GM12878 (cell line): ENCODE measurements around the gene TBC1D22B. TPM values are rescaled to one million over a fixed set of nuclear protein-coding genes. Genes with fewer than 3 reads are reported as not detected.

Experiments used
- ATAC-seq: fragments of 200-7000 bp; cut with Tn5 transposase; 3 replicates; pipeline ENCODE4 v1.9.1; 2020; ENCODE audit warnings: mild to moderate bottlenecking, moderate library complexity
- BruUV-seq: library from RNA; stranded (reverse); fragments of 400-500 nt; replicated peaks from 2 replicates; lab custom pipeline; 2021; lab: Mats Ljungman, UMichigan
- CTCF ChIA-PET: fragments of 300-600 bp; sonication (Branson Sonifier 250); formaldehyde crosslinking; extraction: SDS; loops from one replicate; lab custom pipeline; 2021; ENCODE audit warnings: inconsistent platforms; lab: Yijun Ruan, JAX
- POLR2A ChIA-PET: fragments of 350-600 bp; formaldehyde crosslinking; extraction: SDS; loops from one replicate; lab custom pipeline; 2021; ENCODE audit warnings: inconsistent platforms; lab: Charles Lee
- RAD21 ChIA-PET: fragments of 300-600 bp; sonication (Branson Sonifier 250); formaldehyde crosslinking; loops from one replicate; lab custom pipeline; 2023; ENCODE audit warnings: antibody characterized with exemption; ENCODE audit not compliant: unreplicated experiment; lab: Charles Lee
- SMC1A ChIA-PET: fragments of 300-600 bp; sonication (Branson Sonifier 250); formaldehyde crosslinking; loops from one replicate; lab custom pipeline; 2023; ENCODE audit not compliant: unreplicated experiment, uncharacterized antibody; lab: Charles Lee
- DNase-seq: peaks from one replicate; pipeline ENCODE4 v3.0.0-alpha.2; 2011; ENCODE audit warnings: low read depth, low spot score
- FAIRE-seq: peaks from 3 replicates; lab custom pipeline; 2011; peaks lifted over from hg19 to GRCh38; lab: Jason Lieb, UNC
- H2AFZ ChIP-seq: 2 replicates; pipeline ENCODE4 v1.6.0; 2011; ENCODE audit warnings: low read depth, low read length, control low read depth; ENCODE audit not compliant: control insufficient read depth
- H3K27ac ChIP-seq: 2 replicates; pipeline ENCODE4 v1.5.1; 2011; ENCODE audit warnings: control low read depth; ENCODE audit not compliant: control insufficient read depth, insufficient read depth
- H3K27me3 ChIP-seq, 2 experiments: replicated peaks in 1 of 2; 2 replicates each; pipeline versions ENCODE4 v1.6.0 to v1.6.1; 2011; ENCODE audit warnings: low read length in 1 of 2; ENCODE audit not compliant: control insufficient read depth in 2 of 2, insufficient read depth in 2 of 2
- H3K36me3 ChIP-seq, 2 experiments: 2 replicates each; pipeline ENCODE4 v1.5.1; 2011; ENCODE audit warnings: low read length in 1 of 2; ENCODE audit not compliant: control insufficient read depth in 2 of 2, insufficient read depth in 2 of 2
- H3K4me1 ChIP-seq: 2 replicates; pipeline ENCODE4 v1.6.1; 2011; ENCODE audit warnings: mild to moderate bottlenecking, low read length, moderate library complexity, mixed read lengths; ENCODE audit not compliant: control insufficient read depth, insufficient read depth
- H3K4me2 ChIP-seq: 2 replicates; pipeline ENCODE4 v1.6.0; 2011; ENCODE audit warnings: control low read depth; ENCODE audit not compliant: control insufficient read depth, insufficient read depth
- H3K4me3 ChIP-seq: fragments of 200-600 bp; sonication (generic); 2 replicates; pipeline ENCODE4 v1.5.1; 2016
- H3K79me2 ChIP-seq: 2 replicates; pipeline ENCODE4 v1.6.0; 2011; ENCODE audit warnings: low read length; ENCODE audit not compliant: control insufficient read depth, insufficient read depth
- H3K9ac ChIP-seq: 2 replicates; pipeline ENCODE4 v1.8.0; 2011; ENCODE audit warnings: low read length, control low read depth, mixed read lengths; ENCODE audit not compliant: control insufficient read depth, insufficient read depth
- H3K9me3 ChIP-seq: replicated peaks from 3 replicates; pipeline ENCODE4 v1.5.1; 2011; ENCODE audit warnings: mild to moderate bottlenecking, low read length; ENCODE audit not compliant: control insufficient read depth, insufficient read depth
- H4K20me1 ChIP-seq: 2 replicates; pipeline ENCODE4 v1.6.0; 2011; ENCODE audit not compliant: control insufficient read depth, insufficient read depth
- ASH2L ChIP-seq: fragments of 300-600, 200-600 bp; sonication (generic); IDR thresholded peaks from 2 replicates; pipeline ENCODE4 v1.6.1; 2017; ENCODE audit warnings: low read depth, mild to moderate bottlenecking, borderline replicate concordance
- FOS ChIP-seq: IDR thresholded peaks from 3 replicates; pipeline ENCODE4 v1.6.1; 2011; ENCODE audit warnings: borderline replicate concordance; ENCODE audit not compliant: insufficient read length; ENCODE audit errors: extremely low read depth
- PAX5 ChIP-seq: IDR thresholded peaks from 2 replicates; pipeline ENCODE4 v1.6.1; 2011; ENCODE audit warnings: low read depth, low read length, borderline replicate concordance
- PKNOX1 ChIP-seq: fragments of 450-650 bp; IDR thresholded peaks from 2 replicates; pipeline ENCODE4 v1.6.1; 2016; ENCODE audit warnings: mild to moderate bottlenecking
- SIN3A ChIP-seq: IDR thresholded peaks from 2 replicates; pipeline ENCODE4 v1.6.1; 2012; ENCODE audit warnings: low read depth, low read length, improper control_type of control experiment
- TCF7 ChIP-seq: IDR thresholded peaks from 2 replicates; pipeline ENCODE4 v1.6.1; 2014; ENCODE audit warnings: antibody characterized with exemption, borderline replicate concordance
- ZBTB4 ChIP-seq: fragments of 450-650 bp; formaldehyde crosslinking; IDR thresholded peaks from 2 replicates; pipeline ENCODE4 v1.4.0; 2022; ENCODE audit warnings: mild to moderate bottlenecking, moderate library complexity
- WGBS: methylation state at CpG from one replicate; pipeline ENCODE4 v1.1.6; 2016; ENCODE audit warnings: low lambda C conversion rate; ENCODE audit not compliant: insufficient replicate concordance, insufficient coverage; ENCODE audit errors: missing lambda C conversion rate; 5-methylcytosine and 5-hydroxymethylcytosine counted together
- in situ Hi-C: fragments of 300-500 bp; cut with MboI; formaldehyde crosslinking; loops from 9 replicates; pipeline ENCODE4 v1.14.3; 2018; ENCODE audit warnings: mixed read lengths
- intact Hi-C: fragments of 100-400 bp; cut with micrococcal nuclease; formaldehyde crosslinking; loops from one replicate; pipeline ENCODE4 v1.14.2; 2022; ENCODE audit not compliant: unreplicated experiment
- polyA plus RNA-seq, 11 experiments: library from polyadenylated mRNA; depleted of rRNA in 4 of 11; unstranded in 6 of 11; stranded (reverse) in 5 of 11; fragments of >200 nt; fragmentation: Nextera tagmentation in 4 of 11; fragmentation: Illumina TruSeq in 1 of 11; extraction: Ambion mirVana in 4 of 11; extraction: Trizol in 1 of 11; gene quantifications; 1 replicate in 1 of 11; 2 replicates in 10 of 11; pipeline versions ENCODE4 v1.2.1 to v1.2.3, GENCODE V29; 2011 to 2016; ENCODE audit warnings: inconsistent platforms in 2 of 11, missing spikeins in 2 of 11, low read depth in 1 of 11
- total RNA-seq, 4 experiments: library from RNA; depleted of rRNA in 3 of 4; stranded (reverse); fragments of >200 nt in 3 of 4; fragmentation: Illumina TruSeq in 1 of 4; extraction: Trizol in 1 of 4; gene quantifications; 2 replicates each; pipeline versions ENCODE4 v1.2.1 to v1.2.3, GENCODE V29; 2013 to 2021

TBC1D22B gene
- total and polyA plus RNA-seq, 10 of the 15 experiments (the other 5 are each of a cell fraction or from before 2014, with no cell fraction given), result 3.4 to 18.7 (median 14.1) TPM

GRCh38 chr6:37261198-37261597 lies 3.6 kb downstream of the TBC1D22B start:
- no peak for ATAC-seq

More at GRCh38 chr6:37261198-37261597, 3.6 kb downstream of the TBC1D22B start:
- no peak for DNase-seq
- CTCF ChIA-PET, result interaction anchor here (0.6 to 1.0 kb wide), 5 partner anchors 13 to 532 kb away, joined by 3 to 4 read pairs (median 3); no protein-coding TSS in a partner anchor
- Histone ChIP-seq H3K9ac (no peak overlapping the region), H2AFZ (no peak overlapping the region), H3K9me3 (no peaks in the 10 kb centered on the region; the same call in 2 of the 3 replicates), H3K79me2 (peaks cover 51% of the 10 kb centered on the region), H3K36me3 (no peaks in the 10 kb centered on the region), H3K4me1 (peaks cover 11% of the 10 kb centered on the region), H3K4me2 (peak overlapping the region; percentile 31), H3K4me3 (peak overlapping the region; percentile 43; the same call in 1 of the 2 replicates), H4K20me1 (no peaks in the 10 kb centered on the region), H3K27ac (no peak overlapping the region; the same call in none of the 2 replicates), H3K27me3 (no peaks in the 10 kb centered on the region)
- in situ Hi-C loops (no loop called here), intact Hi-C loops (no loop called here)
- no TSS peak for BruUV-seq
- WGBS, result 84% methylated on average over 4 of the region's 5 CpGs
- RAD21 ChIA-PET, result interaction anchor here (0.6 to 2.2 kb wide), 4 partner anchors 24 to 254 kb away, joined by 3 to 7 read pairs (median 4); no protein-coding TSS in a partner anchor
- SMC1A ChIA-PET, result interaction anchor here (0.5 to 1.1 kb wide), 6 partner anchors 15 to 1406 kb away, joined by 3 to 5 read pairs (median 4); no protein-coding TSS in a partner anchor
- POLR2A ChIA-PET, result interaction anchor here (0.7 to 1.2 kb wide), 3 partner anchors 16 to 215 kb away, joined by 3 to 9 read pairs (median 6); no protein-coding TSS in a partner anchor
- no peak for FAIRE-seq
- no peak for TF ChIP-seq PAX5
- TF ChIP-seq SIN3A, result no peak
- TF ChIP-seq ZBTB4 (CRISPR knock-in tag), result no peak
- no peak for TF ChIP-seq TCF7
- TF ChIP-seq FOS, result no peak
- TF ChIP-seq PKNOX1, result no peak
- TF ChIP-seq ASH2L, result no peak
- TF ChIP-seq, all 136 proteins: peak for 0
